Neuron (in vitro differentiated cells): Measurements from ENCODE around the gene SLC39A2.
"Not testable (repeated sequence)": the region's sequence is repeated elsewhere in the genome, so short reads cannot be mapped to it uniquely, and the experiment has no call there.

Experiments used
- H2AFZ ChIP-seq: one replicate; pipeline ENCODE4 v1.6.1; 2013; ENCODE audit warnings: low read depth, mild to moderate bottlenecking, inconsistent platforms, low read length, moderate library complexity
- H3K27me3 ChIP-seq: one replicate; pipeline ENCODE4 v1.6.1; 2013; ENCODE audit warnings: low read length; ENCODE audit not compliant: insufficient read depth
- H3K36me3 ChIP-seq: one replicate; pipeline ENCODE4 v1.6.1; 2013; ENCODE audit warnings: low read length; ENCODE audit not compliant: insufficient read depth
- H3K4me1 ChIP-seq: one replicate; pipeline ENCODE4 v1.6.1; 2013; ENCODE audit warnings: low read length; ENCODE audit not compliant: insufficient read depth
- H3K4me3 ChIP-seq: 2 replicates; pipeline ENCODE4 v1.5.1; 2013; ENCODE audit warnings: mild to moderate bottlenecking, low read length, moderate library complexity
- H3K9me3 ChIP-seq: one replicate; pipeline ENCODE4 v1.6.1; 2013; ENCODE audit warnings: low read length

Gene SLC39A2

GRCh38 chr14:21003788-21004346 is 4.8 kb downstream of the SLC39A2 start:
- peaks cover 2% of the 10 kb centered on the region for H3K4me1 ChIP-seq
- H3K36me3 ChIP-seq, result no peaks in the 10 kb centered on the region

GRCh38 chr14:21009721-21010120 is 10.6 kb downstream of the SLC39A2 start:
- not testable (repeated sequence) for H3K9me3 ChIP-seq
- H3K4me1 ChIP-seq, result peaks cover 10% of the 10 kb centered on the region

More at GRCh38 chr14:21003788-21004346, 4.8 kb downstream of the SLC39A2 start:
- H3K4me3 ChIP-seq, result no peak overlapping the region
- H3K9me3 ChIP-seq, result no peaks in the 10 kb centered on the region
- H2AFZ ChIP-seq, result no peak overlapping the region
- no peaks in the 10 kb centered on the region for H3K27me3 ChIP-seq

GRCh38 chr14:21011136-21011535 is 12.0 kb downstream of the SLC39A2 start:
- Histone ChIP-seq H3K4me1 (peaks cover 10% of the 10 kb centered on the region), H3K36me3 (no peaks in the 10 kb centered on the region), H3K9me3 (no peaks in the 10 kb centered on the region), H2AFZ (no peak overlapping the region), H3K27me3 (peaks cover 5% of the 10 kb centered on the region), H3K4me3 (no peak overlapping the region)

More at GRCh38 chr14:21009721-21010120, 10.6 kb downstream of the SLC39A2 start:
- H3K36me3 ChIP-seq, H3K27me3 ChIP-seq, H3K4me3 ChIP-seq: not testable (repeated sequence)
- H2AFZ ChIP-seq, result peak overlapping the region; percentile 58

GRCh38 chr14:21014761-21015190 is 15.7 kb downstream of the SLC39A2 start:
- no peaks in the 10 kb centered on the region for H3K36me3 ChIP-seq
- H2AFZ ChIP-seq, result peak overlapping the region; percentile 44
- no peaks in the 10 kb centered on the region for H3K4me1 ChIP-seq
- H3K27me3 ChIP-seq, result peaks cover 5% of the 10 kb centered on the region
- no peak overlapping the region for H3K4me3 ChIP-seq
- H3K9me3 ChIP-seq, result no peaks in the 10 kb centered on the region

GRCh38 chr14:21015312-21015711 is 16.2 kb downstream of the SLC39A2 start:
- Histone ChIP-seq H3K4me1 (no peaks in the 10 kb centered on the region), H3K4me3 (no peak overlapping the region), H3K27me3 (peaks cover 5% of the 10 kb centered on the region), H3K9me3 (no peaks in the 10 kb centered on the region), H3K36me3 (no peaks in the 10 kb centered on the region), H2AFZ (no peak overlapping the region)

GRCh38 chr14:21016413-21017190 is 17.5 kb downstream of the SLC39A2 start:
- Histone ChIP-seq H3K4me3 (no peak overlapping the region), H3K4me1 (no peaks in the 10 kb centered on the region), H3K9me3 (no peaks in the 10 kb centered on the region), H3K27me3 (peaks cover 9% of the 10 kb centered on the region), H2AFZ (no peak overlapping the region), H3K36me3 (no peaks in the 10 kb centered on the region)

- Histone ChIP-seq H3K4me1 (no peaks in the 10 kb centered on the region), H2AFZ (no peak overlapping the region), H3K36me3 (no peaks in the 10 kb centered on the region), H3K9me3 (no peaks in the 10 kb centered on the region), H3K4me3 (no peak overlapping the region), H3K27me3 (peaks cover 16% of the 10 kb centered on the region)
Measured at GRCh38 chr14:21017528-21018245, 18.6 kb downstream of the SLC39A2 start.

GRCh38 chr14:21018286-21018685 is 19.2 kb downstream of the SLC39A2 start:
- Histone ChIP-seq H3K36me3 (no peaks in the 10 kb centered on the region), H2AFZ (no peak overlapping the region), H3K4me3 (no peak overlapping the region), H3K9me3 (no peaks in the 10 kb centered on the region), H3K27me3 (peaks cover 19% of the 10 kb centered on the region), H3K4me1 (no peaks in the 10 kb centered on the region)

- Histone ChIP-seq H2AFZ (no peak overlapping the region), H3K4me3 (no peak overlapping the region), H3K36me3 (no peaks in the 10 kb centered on the region), H3K27me3 (peaks cover 24% of the 10 kb centered on the region), H3K9me3 (no peaks in the 10 kb centered on the region), H3K4me1 (no peaks in the 10 kb centered on the region)
Measured at GRCh38 chr14:21018781-21019180, 19.7 kb downstream of the SLC39A2 start.

- H3K27me3 ChIP-seq, result peaks cover 30% of the 10 kb centered on the region
- no peaks in the 10 kb centered on the region for H3K36me3 ChIP-seq
- H2AFZ ChIP-seq, result no peak overlapping the region
- peaks cover under 1% of the 10 kb centered on the region for H3K4me1 ChIP-seq
- H3K9me3 ChIP-seq, result no peaks in the 10 kb centered on the region
- no peak overlapping the region for H3K4me3 ChIP-seq
Measured at GRCh38 chr14:21019366-21019765, 20.3 kb downstream of the SLC39A2 start.

- Histone ChIP-seq H3K27me3 (peaks cover 41% of the 10 kb centered on the region), H3K36me3 (no peaks in the 10 kb centered on the region)
Measured at GRCh38 chr14:21020977-21021545, 22.0 kb downstream of the SLC39A2 start.

GRCh38 chr14:21022686-21023085 is 23.6 kb downstream of the SLC39A2 start:
- Histone ChIP-seq H3K9me3 (no peaks in the 10 kb centered on the region), H2AFZ (no peak overlapping the region), H3K36me3 (no peaks in the 10 kb centered on the region), H3K27me3 (peaks cover 57% of the 10 kb centered on the region), H3K4me1 (peaks cover 10% of the 10 kb centered on the region), H3K4me3 (no peak overlapping the region)

More at GRCh38 chr14:21020977-21021545, 22.0 kb downstream of the SLC39A2 start:
- Histone ChIP-seq H3K4me3 (no peak overlapping the region), H3K9me3 (no peaks in the 10 kb centered on the region), H2AFZ (no peak overlapping the region), H3K4me1 (peaks cover 10% of the 10 kb centered on the region)

GRCh38 chr14:21023174-21023573 is 24.1 kb downstream of the SLC39A2 start:
- Histone ChIP-seq H3K9me3 (no peaks in the 10 kb centered on the region), H3K27me3 (peaks cover 57% of the 10 kb centered on the region), H2AFZ (no peak overlapping the region), H3K4me1 (peaks cover 10% of the 10 kb centered on the region), H3K36me3 (no peaks in the 10 kb centered on the region), H3K4me3 (no peak overlapping the region)
